GM21390 (cell line): ENCODE results near the gene FGD5.

Source experiments
- ATAC-seq: cut with Tn5 transposase; IDR thresholded peaks from one replicate; pipeline ENCODE4 v1.9.1; 2021; ENCODE audit not compliant: unreplicated experiment

Gene FGD5

DNA sequence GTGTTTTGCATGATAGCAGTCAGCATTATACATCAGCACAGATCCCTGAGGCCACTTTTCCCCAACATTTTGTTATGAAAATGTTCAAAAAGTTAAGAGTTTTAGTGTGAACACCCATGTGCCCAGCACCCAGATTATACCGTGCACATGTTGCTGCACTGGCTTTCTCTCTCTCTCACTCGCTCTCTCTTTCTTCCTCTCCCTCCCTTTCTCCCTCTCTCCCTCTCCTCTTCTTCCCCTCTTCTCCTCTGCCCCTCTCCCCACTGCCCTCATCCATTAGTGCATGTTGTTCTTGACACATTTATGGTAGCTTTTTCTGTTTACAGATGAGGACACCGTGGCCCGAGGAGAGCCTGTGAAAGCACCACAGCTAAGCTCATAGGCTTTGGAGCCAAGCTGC is 7.3 kb downstream of the FGD5 start:
- no peak for ATAC-seq

DNA sequence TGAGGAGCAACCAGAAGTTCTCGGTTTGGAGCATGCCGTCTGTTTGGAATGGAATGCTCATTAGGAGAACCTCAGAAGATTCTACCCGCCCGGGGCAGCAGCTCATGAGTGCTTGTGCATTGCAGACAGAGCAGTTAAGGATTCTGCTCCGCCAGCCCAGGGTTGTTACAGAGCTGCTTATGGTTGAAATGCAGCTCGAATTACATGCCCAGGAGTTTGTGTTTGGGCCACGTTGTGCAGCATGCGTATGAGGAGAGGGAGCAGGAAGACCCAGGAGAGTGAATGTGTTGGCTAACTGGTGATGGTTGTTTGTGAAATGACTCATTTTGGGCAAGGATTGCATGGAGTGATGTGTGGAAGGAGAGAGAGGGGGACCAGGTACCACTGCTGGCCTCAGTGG is 9.0 kb downstream of the FGD5 start:
- no peak for ATAC-seq

DNA sequence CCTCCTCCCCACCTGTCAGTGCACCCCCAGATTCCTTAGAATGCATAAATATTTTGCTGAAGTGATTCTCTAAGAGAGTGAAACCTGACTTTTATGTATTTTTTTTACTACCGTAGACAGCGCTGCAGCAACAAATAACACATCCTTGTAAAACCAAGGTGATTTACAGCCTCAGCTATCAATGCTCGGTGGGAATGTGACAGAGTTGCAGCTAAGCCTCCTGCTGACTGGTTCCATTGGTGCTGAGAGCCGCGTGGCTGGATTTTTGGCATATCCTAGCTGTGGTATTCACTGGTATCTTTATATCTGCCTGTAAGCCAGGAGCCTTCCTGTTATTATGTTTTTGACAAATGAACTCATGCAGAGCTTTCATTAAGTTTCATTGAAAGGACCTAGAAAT is 11.0 kb downstream of the FGD5 start:
- no peak for ATAC-seq

GRCh38 chr3:14831916-14832450 is 13.2 kb downstream of the FGD5 start:
- ATAC-seq: no peak

GRCh38 chr3:14832975-14833722 is 14.4 kb downstream of the FGD5 start:
- no peak for ATAC-seq

DNA sequence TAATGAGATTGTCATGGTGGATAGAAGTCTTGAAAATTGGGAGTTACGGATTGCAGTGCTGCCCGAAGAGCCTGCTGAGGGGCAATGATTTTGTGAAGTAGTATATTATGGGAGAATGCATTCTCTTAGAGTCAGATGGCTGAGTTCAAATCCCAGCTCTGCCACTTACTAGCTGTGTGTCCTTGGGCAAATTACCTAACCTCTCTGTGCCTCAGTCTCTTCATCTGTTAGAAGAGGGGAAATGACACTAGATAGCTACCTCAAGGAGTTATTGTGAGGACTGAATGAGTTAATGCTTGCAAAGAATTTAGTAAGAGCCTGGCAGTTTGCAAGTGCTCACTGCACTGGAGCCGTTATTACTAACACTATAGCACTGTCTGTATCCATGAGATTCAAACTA is 15.4 kb downstream of the FGD5 start:
- no peak for ATAC-seq

DNA sequence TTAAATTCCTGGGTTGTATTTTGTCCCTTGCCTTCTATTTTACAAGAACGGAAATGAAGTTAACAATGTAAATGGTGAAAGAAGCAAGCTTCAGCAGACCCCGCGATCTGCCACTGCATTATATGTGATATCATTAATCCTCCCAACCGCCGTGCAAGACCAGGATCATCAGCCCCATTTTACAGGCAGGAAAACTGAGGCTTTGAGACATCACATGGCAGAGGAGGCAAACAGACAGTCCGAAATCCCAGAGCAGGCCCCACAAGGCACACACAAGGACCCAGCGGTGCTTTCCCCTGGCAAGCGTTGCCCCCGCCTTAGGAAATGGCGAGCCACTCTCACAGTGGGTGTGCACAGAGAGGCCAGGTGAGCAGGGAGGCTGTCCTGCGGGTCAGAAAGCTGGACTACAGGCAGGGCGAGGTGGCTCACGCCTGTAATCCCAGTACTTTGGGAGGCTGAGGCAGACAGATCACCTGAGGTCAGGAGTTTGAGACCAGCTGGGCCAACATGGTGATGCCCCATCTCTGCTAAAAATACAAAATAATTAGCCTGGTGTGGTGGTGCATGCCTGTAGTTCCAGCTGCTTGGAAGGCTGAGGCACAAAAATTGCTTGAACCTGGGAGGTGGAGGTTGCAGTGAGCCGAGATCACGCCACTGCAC is 16.2 kb downstream of the FGD5 start:
- ATAC-seq: no peak

GRCh38 chr3:14836049-14836468 is 17.3 kb downstream of the FGD5 start:
- no peak for ATAC-seq

DNA sequence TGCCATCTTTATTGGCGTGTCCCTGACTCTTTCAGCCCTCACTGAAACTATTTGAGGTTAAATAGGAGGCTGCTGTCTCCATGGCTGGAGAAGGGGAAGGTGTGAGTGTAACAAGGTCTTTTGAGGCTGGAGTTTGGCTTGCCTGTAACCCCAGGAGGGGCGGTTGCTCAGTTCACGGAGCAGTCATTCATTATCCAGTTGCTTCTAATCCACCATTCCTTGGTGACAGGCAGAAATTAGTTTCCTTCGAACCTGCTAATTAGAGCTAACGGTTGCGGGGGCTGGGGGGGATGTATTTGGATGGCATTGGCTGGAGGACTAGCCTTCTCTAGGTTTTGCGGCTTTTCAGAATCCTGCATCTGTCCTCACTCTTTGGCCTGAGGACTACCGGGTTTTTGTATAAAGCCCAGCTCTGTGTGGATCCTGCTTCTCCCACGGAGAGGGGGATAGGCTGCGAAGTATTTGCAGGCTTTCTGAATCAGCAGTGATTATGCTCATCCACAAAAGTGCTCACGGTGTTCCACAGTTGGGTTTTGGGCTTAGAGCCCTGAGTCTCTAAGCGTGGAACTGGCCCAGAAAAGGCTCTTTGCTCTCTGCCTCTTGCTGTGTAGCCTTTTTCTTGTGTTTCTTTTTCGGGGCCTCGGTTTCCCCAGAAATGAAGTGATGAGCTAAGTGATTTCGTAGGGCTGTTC is 18.6 kb downstream of the FGD5 start:
- no peak for ATAC-seq

DNA sequence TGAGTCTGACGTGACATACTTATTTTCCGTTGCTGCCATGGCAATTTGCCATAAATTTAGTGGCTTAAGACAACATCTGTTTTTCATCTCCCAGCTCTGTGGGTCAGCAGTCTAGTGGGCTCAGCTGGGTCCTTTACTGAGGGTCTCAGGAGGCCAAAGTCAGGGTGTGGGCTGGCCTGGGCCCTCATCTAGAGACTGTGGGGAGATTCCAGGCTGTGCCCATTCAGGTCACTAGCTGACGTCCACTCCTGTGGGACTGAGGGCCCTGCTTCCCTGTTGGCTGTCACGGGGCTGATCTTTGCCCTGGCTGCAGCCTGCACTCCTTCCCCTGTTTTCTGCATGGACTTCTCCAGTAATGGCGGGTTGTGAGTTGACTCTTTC is 19.1 kb downstream of the FGD5 start:
- ATAC-seq: no peak

- ATAC-seq: no peak
Measured at GRCh38 chr3:14839236-14839635, 20.5 kb downstream of the FGD5 start.

- ATAC-seq: no peak
Measured at GRCh38 chr3:14841836-14842235, 23.1 kb downstream of the FGD5 start.

GRCh38 chr3:14842277-14842676 is 23.5 kb downstream of the FGD5 start:
- no peak for ATAC-seq

- no peak for ATAC-seq
Measured at GRCh38 chr3:14843321-14843720, 24.6 kb downstream of the FGD5 start.

- ATAC-seq: no peak
Measured at GRCh38 chr3:14844386-14845170, 25.8 kb downstream of the FGD5 start.

GRCh38 chr3:14845180-14845579 is 26.4 kb downstream of the FGD5 start:
- ATAC-seq: no peak

GRCh38 chr3:14845826-14846225 is 27.1 kb downstream of the FGD5 start:
- ATAC-seq: no peak

- no peak for ATAC-seq
Measured at GRCh38 chr3:14846226-14846880, 27.6 kb downstream of the FGD5 start.

- ATAC-seq: no peak
Measured at GRCh38 chr3:14847613-14848541, 29.1 kb downstream of the FGD5 start.

GRCh38 chr3:14848906-14849305 is 30.1 kb downstream of the FGD5 start:
- ATAC-seq: no peak
